SK-N-SH (cell line): ENCODE measurements around the gene SLC25A20. TPM values are rescaled to one million over a fixed set of nuclear protein-coding genes. Genes with fewer than 3 reads are reported as not detected.

Experiments
- CTCF ChIA-PET: fragments of 300-600, 350-600 bp; formaldehyde crosslinking; extraction: SDS; loops from one replicate; lab custom pipeline; 2021; lab: Yijun Ruan, JAX
- POLR2A ChIA-PET: fragments of 350-600 bp; sonication (Branson Sonifier 250); formaldehyde crosslinking; extraction: SDS; loops from one replicate; lab custom pipeline; 2020; ENCODE audit warnings: antibody characterized with exemption, inconsistent platforms; lab: Yijun Ruan, JAX
- DNase-seq: peaks from one replicate; pipeline ENCODE4 v3.0.0; 2012
- H2AFZ ChIP-seq: fragments of 200-600 bp; sonication (generic); 2 replicates; pipeline ENCODE4 v1.8.1; 2016; ENCODE audit warnings: antibody characterized with exemption, mild to moderate bottlenecking, low read depth
- H3F3A ChIP-seq: fragments of 200-600 bp; sonication (generic); replicated peaks from 2 replicates; pipeline ENCODE3; 2016; ENCODE audit warnings: antibody characterized with exemption, mild to moderate bottlenecking; ENCODE audit not compliant: insufficient read depth
- H3K27ac ChIP-seq, 2 experiments: fragments of 200-500 bp in 1 of 2; fragments of 200-600 bp in 1 of 2; sonication (Bioruptor generic) in 1 of 2; sonication (generic), shearing (Covaris generic) in 1 of 2; 2 replicates each; pipeline versions ENCODE4 v1.5.1 to v1.6.1; 2014 to 2016; ENCODE audit warnings: low read depth in 2 of 2, inconsistent platforms in 1 of 2, low read length in 1 of 2, mild to moderate bottlenecking in 1 of 2, mixed read lengths in 1 of 2
- H3K27me3 ChIP-seq: fragments of 200-600 bp; sonication (generic), shearing (Covaris generic); 2 replicates; pipeline ENCODE4 v1.6.1; 2016; ENCODE audit warnings: mixed run types; ENCODE audit not compliant: insufficient read depth
- H3K36me3 ChIP-seq, 2 experiments: fragments of 200-500 bp in 1 of 2; fragments of 200-600 bp in 1 of 2; sonication (Bioruptor generic) in 1 of 2; sonication (generic) in 1 of 2; replicated peaks in 1 of 2; 2 replicates each; pipeline versions ENCODE3 to v1.5.1; 2014 to 2016; ENCODE audit warnings: low read length in 1 of 2, mild to moderate bottlenecking in 1 of 2; ENCODE audit not compliant: insufficient read depth in 2 of 2, control insufficient read depth in 1 of 2
- H3K4me1 ChIP-seq, 2 experiments: fragments of 200-500 bp in 1 of 2; fragments of 200-600 bp in 1 of 2; sonication (Bioruptor generic) in 1 of 2; sonication (generic), shearing (Covaris generic) in 1 of 2; 2 replicates each; pipeline versions ENCODE4 v1.5.1 to v1.6.1; 2014 to 2016; ENCODE audit warnings: low read depth in 1 of 2, low read length in 1 of 2, mixed run types in 1 of 2; ENCODE audit not compliant: insufficient read depth in 2 of 2, control insufficient read depth in 1 of 2
- H3K4me2 ChIP-seq: fragments of 200-600 bp; sonication (generic), shearing (Covaris generic); 2 replicates; pipeline ENCODE4 v1.6.1; 2017; ENCODE audit warnings: mixed run types
- H3K4me3 ChIP-seq, 2 experiments: fragments of 200-500 bp in 1 of 2; fragments of 200-600 bp in 1 of 2; sonication (Bioruptor generic) in 1 of 2; sonication (generic), shearing (Covaris generic) in 1 of 2; 2 replicates each; pipeline versions ENCODE4 v1.5.1 to v1.8.1; 2014 to 2016; ENCODE audit warnings: low read depth in 2 of 2, inconsistent platforms in 1 of 2, low read length in 1 of 2, mild to moderate bottlenecking in 1 of 2, mixed read lengths in 1 of 2, moderate library complexity in 1 of 2
- H3K79me2 ChIP-seq: fragments of 200-600 bp; sonication (generic); 2 replicates; pipeline ENCODE4 v1.8.1; 2017; ENCODE audit warnings: mild to moderate bottlenecking; ENCODE audit not compliant: insufficient read depth
- H3K9ac ChIP-seq: fragments of 200-600 bp; sonication (generic); 2 replicates; pipeline ENCODE4 v1.6.1; 2017; ENCODE audit warnings: mixed run types
- H3K9me2 ChIP-seq: fragments of 200-600 bp; sonication (generic); 2 replicates; pipeline ENCODE4 v1.6.1; 2017; ENCODE audit warnings: mixed run types
- H3K9me3 ChIP-seq: fragments of 200-600 bp; sonication (generic); 2 replicates; pipeline ENCODE4 v1.6.1; 2017; ENCODE audit warnings: mixed run types, mild to moderate bottlenecking, moderate library complexity
- H4K20me1 ChIP-seq: fragments of 200-600 bp; sonication (generic); 2 replicates; pipeline ENCODE4 v1.6.1; 2017; ENCODE audit warnings: mild to moderate bottlenecking, mixed run types; ENCODE audit not compliant: insufficient read depth
- ELF1 ChIP-seq: IDR thresholded peaks from 2 replicates; pipeline ENCODE4 v1.4.0; 2012
- EZH2phosphoT487 ChIP-seq: fragments of 200-600 bp; sonication (generic); IDR thresholded peaks from 2 replicates; pipeline ENCODE4 v1.6.1; 2017; ENCODE audit warnings: low read depth, mixed run types, mild to moderate bottlenecking, antibody characterized with exemption, moderate library complexity, borderline replicate concordance
- FOSL2 ChIP-seq: IDR thresholded peaks from 2 replicates; pipeline ENCODE4 v1.4.0; 2012; ENCODE audit warnings: low read depth, mild to moderate bottlenecking, moderate library complexity, borderline replicate concordance
- FOXJ3 ChIP-seq: sonication (generic); formaldehyde crosslinking; IDR thresholded peaks from 2 replicates; pipeline ENCODE4 v1.5.1; 2020; ENCODE audit warnings: mild to moderate bottlenecking, missing genetic modification reagents
- FOXM1 ChIP-seq: IDR thresholded peaks from 2 replicates; pipeline ENCODE4 v1.4.0; 2012; ENCODE audit warnings: low read depth, mild to moderate bottlenecking
- JUND ChIP-seq: IDR thresholded peaks from 2 replicates; pipeline ENCODE4 v1.4.0; 2012
- MXI1 ChIP-seq: IDR thresholded peaks from 2 replicates; pipeline ENCODE4 v1.6.1; 2012; ENCODE audit warnings: mild to moderate bottlenecking, low read depth, low read length, improper control_type of control experiment
- RXRA ChIP-seq: IDR thresholded peaks from 2 replicates; pipeline ENCODE4 v1.4.0; 2012; ENCODE audit warnings: low read depth, mild to moderate bottlenecking, borderline replicate concordance
- SIN3A ChIP-seq: IDR thresholded peaks from 2 replicates; pipeline ENCODE4 v1.6.1; 2012; ENCODE audit warnings: low read depth, mild to moderate bottlenecking, low read length, moderate library complexity, borderline replicate concordance
- SMC3 ChIP-seq: IDR thresholded peaks from 2 replicates; pipeline ENCODE4 v1.6.1; 2012; ENCODE audit warnings: low read depth, low read length, improper control_type of control experiment
- TAF1 ChIP-seq: IDR thresholded peaks from 2 replicates; pipeline ENCODE4 v1.6.1; 2012; ENCODE audit warnings: low read depth, mild to moderate bottlenecking, low read length, moderate library complexity, borderline replicate concordance
- TCF12 ChIP-seq: IDR thresholded peaks from 2 replicates; pipeline ENCODE4 v1.4.0; 2012
- YY1 ChIP-seq: IDR thresholded peaks from 2 replicates; pipeline ENCODE4 v1.4.0; 2012; ENCODE audit warnings: low read depth, mild to moderate bottlenecking
- WGBS: methylation state at CpG from one replicate; pipeline ENCODE4 v1.1.6; 2017; ENCODE audit warnings: low lambda C conversion rate; 5-methylcytosine and 5-hydroxymethylcytosine counted together
- polyA plus RNA-seq, 3 experiments: library from polyadenylated mRNA; depleted of rRNA; stranded (reverse); fragments of >200 nt; gene quantifications; 2 replicates each; pipeline ENCODE4 v1.2.3, GENCODE V29; 2012
- TF ChIP-seq, protein P1 (sequence below): IDR thresholded peaks from 2 replicates; pipeline ENCODE4 v1.6.1; 2012; ENCODE audit warnings: mild to moderate bottlenecking, low read depth, low read length, moderate library complexity
- TF ChIP-seq, protein P2 (sequence below): IDR thresholded peaks from 2 replicates; pipeline ENCODE4; 2012
- TF ChIP-seq, protein P3 (sequence below): fragments of 150-350 bp; IDR thresholded peaks from 2 replicates; pipeline ENCODE4 v1.6.1; 2017; ENCODE audit warnings: antibody characterized with exemption, low read length, low read depth, borderline replicate concordance
- TF ChIP-seq, protein P4 (sequence below): IDR thresholded peaks from 2 replicates; pipeline ENCODE4 v1.4.0; 2012; ENCODE audit warnings: low read depth, borderline replicate concordance
- TF ChIP-seq, protein P5 (sequence below): IDR thresholded peaks from 2 replicates; pipeline ENCODE4 v1.4.0; 2012; ENCODE audit warnings: low read depth, borderline replicate concordance

Gene SLC25A20
- polyA plus RNA-seq, 1 of the 3 experiments (the other 2 are of a cell fraction): 30.3 TPM

DNA sequence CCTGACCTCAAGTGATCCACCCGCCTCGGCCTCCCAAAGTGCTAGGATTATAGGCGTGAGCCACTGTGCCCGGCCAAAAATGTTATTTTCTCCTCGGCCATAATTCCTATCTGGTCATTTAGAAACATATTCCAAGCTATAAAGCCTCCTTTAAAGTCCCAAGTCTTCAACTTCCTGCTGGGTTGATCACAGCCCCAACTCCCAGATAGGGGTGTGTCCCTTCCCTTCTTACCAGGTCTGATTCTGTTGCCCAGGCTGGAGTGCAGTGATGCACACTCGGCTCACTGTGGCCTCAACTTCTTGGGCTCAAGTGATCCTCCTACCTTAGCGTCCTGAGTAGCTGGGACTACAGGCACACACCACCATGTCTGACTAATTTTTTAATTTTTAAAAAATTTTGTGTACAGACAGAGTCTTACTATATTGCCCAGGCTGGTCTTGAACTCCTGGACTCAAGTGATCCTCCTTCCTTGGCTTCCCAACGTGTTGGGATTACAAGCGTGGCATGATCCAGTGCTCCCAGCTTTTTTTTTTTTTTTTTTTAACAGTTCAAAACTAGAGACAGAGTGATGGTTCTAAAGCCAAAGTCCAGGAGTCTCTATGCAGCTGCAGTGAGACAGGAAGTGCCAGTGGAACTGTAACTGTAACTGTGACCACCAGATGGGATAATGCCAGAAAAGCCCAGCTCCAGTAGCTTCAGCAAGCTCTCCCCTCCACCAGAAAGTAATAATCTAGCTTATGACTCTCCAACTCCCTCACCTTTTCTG, 42.8 kb downstream of the SLC25A20 start:
- Histone ChIP-seq H3K9me3 (no peaks in the 10 kb centered on the region), H3K4me1 (peaks cover 0 to 15% of the 10 kb centered on the region in 2 experiments; a peak in 1 of 4 replicates), H3K79me2 (no peaks in the 10 kb centered on the region), H4K20me1 (no peaks in the 10 kb centered on the region), H2AFZ (no peak overlapping the region), H3K36me3 (peaks cover 0 to 5% of the 10 kb centered on the region in 2 experiments), H3F3A (peaks cover 4% of the 10 kb centered on the region), H3K4me2 (no peak overlapping the region), H3K9me2 (no peaks in the 10 kb centered on the region), H3K27ac (no peak overlapping the region), H3K9ac (no peak overlapping the region)
- DNase-seq: no peak
- CTCF ChIA-PET: interaction anchor here (0.6 to 1.0 kb wide), 2 partner anchors 50 to 86 kb away, joined by 3 read pairs; no protein-coding TSS in a partner anchor
- WGBS: 82% methylated on average over 9 of the region's 9 CpGs
- POLR2A ChIA-PET: interaction anchor here (0.7 kb wide), 1 partner anchor 108 kb away, joined by 3 read pairs; no protein-coding TSS in a partner anchor
- TF ChIP-seq, protein P1, sequence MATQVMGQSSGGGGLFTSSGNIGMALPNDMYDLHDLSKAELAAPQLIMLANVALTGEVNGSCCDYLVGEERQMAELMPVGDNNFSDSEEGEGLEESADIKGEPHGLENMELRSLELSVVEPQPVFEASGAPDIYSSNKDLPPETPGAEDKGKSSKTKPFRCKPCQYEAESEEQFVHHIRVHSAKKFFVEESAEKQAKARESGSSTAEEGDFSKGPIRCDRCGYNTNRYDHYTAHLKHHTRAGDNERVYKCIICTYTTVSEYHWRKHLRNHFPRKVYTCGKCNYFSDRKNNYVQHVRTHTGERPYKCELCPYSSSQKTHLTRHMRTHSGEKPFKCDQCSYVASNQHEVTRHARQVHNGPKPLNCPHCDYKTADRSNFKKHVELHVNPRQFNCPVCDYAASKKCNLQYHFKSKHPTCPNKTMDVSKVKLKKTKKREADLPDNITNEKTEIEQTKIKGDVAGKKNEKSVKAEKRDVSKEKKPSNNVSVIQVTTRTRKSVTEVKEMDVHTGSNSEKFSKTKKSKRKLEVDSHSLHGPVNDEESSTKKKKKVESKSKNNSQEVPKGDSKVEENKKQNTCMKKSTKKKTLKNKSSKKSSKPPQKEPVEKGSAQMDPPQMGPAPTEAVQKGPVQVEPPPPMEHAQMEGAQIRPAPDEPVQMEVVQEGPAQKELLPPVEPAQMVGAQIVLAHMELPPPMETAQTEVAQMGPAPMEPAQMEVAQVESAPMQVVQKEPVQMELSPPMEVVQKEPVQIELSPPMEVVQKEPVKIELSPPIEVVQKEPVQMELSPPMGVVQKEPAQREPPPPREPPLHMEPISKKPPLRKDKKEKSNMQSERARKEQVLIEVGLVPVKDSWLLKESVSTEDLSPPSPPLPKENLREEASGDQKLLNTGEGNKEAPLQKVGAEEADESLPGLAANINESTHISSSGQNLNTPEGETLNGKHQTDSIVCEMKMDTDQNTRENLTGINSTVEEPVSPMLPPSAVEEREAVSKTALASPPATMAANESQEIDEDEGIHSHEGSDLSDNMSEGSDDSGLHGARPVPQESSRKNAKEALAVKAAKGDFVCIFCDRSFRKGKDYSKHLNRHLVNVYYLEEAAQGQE: no peak
- TF ChIP-seq JUND (no peak), EZH2phosphoT487 (no peak), TCF12 (no peak), YY1 (no peak), RXRA (no peak), ELF1 (no peak), SMC3 (no peak), SIN3A (no peak), FOXJ3 (no peak), FOXM1 (no peak), MXI1 (no peak), TAF1 (no peak), FOSL2 (no peak)
- TF ChIP-seq, protein P2, sequence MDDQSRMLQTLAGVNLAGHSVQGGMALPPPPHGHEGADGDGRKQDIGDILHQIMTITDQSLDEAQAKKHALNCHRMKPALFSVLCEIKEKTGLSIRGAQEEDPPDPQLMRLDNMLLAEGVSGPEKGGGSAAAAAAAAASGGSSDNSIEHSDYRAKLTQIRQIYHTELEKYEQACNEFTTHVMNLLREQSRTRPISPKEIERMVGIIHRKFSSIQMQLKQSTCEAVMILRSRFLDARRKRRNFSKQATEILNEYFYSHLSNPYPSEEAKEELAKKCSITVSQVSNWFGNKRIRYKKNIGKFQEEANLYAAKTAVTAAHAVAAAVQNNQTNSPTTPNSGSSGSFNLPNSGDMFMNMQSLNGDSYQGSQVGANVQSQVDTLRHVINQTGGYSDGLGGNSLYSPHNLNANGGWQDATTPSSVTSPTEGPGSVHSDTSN: no peak
- TF ChIP-seq, protein P3, sequence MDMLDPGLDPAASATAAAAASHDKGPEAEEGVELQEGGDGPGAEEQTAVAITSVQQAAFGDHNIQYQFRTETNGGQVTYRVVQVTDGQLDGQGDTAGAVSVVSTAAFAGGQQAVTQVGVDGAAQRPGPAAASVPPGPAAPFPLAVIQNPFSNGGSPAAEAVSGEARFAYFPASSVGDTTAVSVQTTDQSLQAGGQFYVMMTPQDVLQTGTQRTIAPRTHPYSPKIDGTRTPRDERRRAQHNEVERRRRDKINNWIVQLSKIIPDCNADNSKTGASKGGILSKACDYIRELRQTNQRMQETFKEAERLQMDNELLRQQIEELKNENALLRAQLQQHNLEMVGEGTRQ: no peak
- TF ChIP-seq, protein P4, sequence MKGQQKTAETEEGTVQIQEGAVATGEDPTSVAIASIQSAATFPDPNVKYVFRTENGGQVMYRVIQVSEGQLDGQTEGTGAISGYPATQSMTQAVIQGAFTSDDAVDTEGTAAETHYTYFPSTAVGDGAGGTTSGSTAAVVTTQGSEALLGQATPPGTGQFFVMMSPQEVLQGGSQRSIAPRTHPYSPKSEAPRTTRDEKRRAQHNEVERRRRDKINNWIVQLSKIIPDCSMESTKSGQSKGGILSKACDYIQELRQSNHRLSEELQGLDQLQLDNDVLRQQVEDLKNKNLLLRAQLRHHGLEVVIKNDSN: no peak
- TF ChIP-seq, protein P5, sequence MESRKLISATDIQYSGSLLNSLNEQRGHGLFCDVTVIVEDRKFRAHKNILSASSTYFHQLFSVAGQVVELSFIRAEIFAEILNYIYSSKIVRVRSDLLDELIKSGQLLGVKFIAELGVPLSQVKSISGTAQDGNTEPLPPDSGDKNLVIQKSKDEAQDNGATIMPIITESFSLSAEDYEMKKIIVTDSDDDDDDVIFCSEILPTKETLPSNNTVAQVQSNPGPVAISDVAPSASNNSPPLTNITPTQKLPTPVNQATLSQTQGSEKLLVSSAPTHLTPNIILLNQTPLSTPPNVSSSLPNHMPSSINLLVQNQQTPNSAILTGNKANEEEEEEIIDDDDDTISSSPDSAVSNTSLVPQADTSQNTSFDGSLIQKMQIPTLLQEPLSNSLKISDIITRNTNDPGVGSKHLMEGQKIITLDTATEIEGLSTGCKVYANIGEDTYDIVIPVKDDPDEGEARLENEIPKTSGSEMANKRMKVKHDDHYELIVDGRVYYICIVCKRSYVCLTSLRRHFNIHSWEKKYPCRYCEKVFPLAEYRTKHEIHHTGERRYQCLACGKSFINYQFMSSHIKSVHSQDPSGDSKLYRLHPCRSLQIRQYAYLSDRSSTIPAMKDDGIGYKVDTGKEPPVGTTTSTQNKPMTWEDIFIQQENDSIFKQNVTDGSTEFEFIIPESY: no peak
- TF ChIP-seq, all 33 proteins: peak for 0
- no peak overlapping the region for H3K4me3 ChIP-seq
- H3K27me3 ChIP-seq: no peaks in the 10 kb centered on the region
